ENCODE measurements around the gene GAP43. TPM values are rescaled to one million over a fixed set of nuclear protein-coding genes. Genes with fewer than 3 reads are reported as not detected.

The GAP43 gene, protein sequence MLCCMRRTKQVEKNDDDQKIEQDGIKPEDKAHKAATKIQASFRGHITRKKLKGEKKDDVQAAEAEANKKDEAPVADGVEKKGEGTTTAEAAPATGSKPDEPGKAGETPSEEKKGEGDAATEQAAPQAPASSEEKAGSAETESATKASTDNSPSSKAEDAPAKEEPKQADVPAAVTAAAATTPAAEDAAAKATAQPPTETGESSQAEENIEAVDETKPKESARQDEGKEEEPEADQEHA
- not detected for polyA plus RNA-seq (2012; ENCODE audit: insufficient read depth, insufficient read length)

DNA sequence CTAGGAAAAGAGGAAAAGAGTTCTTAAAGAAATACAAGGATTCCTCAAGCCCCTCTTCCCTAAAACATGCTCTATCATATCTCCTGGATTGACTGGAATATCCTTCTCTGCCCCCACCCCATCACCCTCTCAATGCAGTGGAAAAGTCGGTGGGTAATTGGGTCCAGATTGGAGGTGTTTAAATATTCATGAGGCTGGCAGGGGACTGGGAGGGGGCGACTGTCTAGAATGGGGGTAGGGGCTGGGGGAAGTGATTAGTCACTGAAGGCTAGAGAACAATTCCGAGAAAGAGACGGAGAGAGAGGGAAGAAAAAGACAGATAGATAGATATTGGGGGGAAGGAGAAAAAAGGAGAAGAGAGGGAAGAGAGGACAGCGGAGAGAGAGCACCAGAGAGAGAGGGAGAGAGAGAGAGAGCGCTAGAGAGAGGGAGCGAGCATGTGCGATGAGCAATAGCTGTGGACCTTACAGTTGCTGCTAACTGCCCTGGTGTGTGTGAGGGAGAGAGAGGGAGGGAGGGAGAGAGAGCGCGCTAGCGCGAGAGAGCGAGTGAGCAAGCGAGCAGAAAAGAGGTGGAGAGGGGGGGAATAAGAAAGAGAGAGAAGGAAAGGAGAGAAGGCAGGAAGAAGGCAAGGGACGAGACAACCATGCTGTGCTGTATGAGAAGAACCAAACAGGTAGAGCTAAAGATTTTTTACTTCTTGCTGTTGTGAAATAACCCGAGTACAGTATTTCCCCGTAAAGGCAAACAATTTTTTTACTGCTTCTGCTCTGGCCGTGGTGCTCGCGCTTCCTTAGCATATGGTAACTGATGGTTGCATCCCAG, at the start of gene GAP43:
GAP43 (plus strand) TSS at position 467 of the 825 bp plus-strand sequence; CDS start at position 647, 180 bp downstream.
- H3K4me3 ChIP-seq (ENCODE audit: low read length) = no peak within 1 kb of the TSS
- no peak for DNase-seq (ENCODE audit: low read depth, low spot score)

DNA sequence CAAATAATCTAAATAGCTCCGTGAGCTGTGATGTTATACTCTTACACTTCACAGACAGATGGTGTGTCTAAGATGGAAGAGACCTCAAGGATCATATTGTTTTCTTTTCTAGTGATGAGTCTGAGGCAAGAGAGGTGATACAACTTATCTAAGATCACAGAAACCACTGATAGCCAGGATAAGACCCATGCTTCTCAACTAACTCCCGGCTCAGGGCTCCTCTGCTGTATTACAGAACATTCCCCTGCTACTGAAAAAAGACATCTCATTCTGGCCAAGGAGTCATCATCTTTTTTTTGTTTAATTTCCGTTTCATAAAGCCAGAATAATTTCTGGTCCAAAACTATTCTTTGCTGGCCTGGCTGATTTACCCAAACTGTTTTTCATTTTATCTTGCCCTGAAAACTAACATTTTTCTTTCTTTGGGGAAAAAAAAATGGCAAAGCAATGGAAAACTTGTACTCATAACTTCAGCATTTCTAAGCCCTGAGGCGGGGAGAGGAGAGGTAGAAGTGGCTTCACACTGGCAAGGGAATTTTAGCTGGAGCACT, 46.9 kb upstream of the GAP43 start:
- no peak overlapping the region for H3K4me3 ChIP-seq (ENCODE audit: low read length)
- no peak for DNase-seq (ENCODE audit: low read depth, low spot score)

DNA sequence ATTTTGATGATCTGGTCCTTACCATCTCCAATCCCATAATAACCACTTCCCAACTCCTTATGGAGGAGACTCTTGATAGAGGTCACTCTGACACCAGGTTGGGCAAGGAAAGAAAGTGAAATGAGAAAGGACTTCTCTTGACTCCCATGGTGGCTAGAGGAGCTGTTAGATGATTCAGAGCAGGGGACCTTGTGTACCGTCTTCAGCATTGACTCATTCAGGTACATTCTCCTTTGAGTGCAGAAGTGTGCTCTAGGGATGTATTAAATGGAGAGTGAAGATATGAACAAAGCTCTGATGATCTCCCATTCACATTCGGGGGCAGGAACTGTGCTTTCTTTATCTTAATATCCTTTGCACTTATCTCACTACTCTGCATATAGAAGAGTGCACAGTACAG, 46.3 kb upstream of the GAP43 start:
- no peak overlapping the region for H3K4me3 ChIP-seq (ENCODE audit: low read length)
- DNase-seq (ENCODE audit: low read depth, low spot score) = no peak

DNA sequence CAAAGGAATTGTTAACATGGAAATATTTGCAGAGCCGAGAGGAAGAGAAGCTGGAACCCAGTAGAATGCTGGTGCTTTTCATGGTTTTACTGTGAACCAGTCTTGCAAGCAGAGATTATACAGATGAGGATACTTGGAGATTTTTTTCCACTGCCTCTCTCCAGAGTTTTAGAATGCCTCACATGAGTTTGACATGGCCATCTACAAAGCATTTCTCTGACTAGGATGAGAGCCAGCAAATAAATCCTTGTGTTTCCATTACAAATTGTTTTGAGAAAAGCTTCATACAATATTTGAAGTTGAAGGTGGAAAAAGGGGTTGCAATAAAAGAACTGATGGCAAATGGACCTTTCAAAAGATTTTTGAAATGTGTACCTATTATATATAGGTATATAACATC, 45.0 kb upstream of the GAP43 start:
- no peak overlapping the region for H3K4me3 ChIP-seq (ENCODE audit: low read length)
- no peak for DNase-seq (ENCODE audit: low read depth, low spot score)

DNA sequence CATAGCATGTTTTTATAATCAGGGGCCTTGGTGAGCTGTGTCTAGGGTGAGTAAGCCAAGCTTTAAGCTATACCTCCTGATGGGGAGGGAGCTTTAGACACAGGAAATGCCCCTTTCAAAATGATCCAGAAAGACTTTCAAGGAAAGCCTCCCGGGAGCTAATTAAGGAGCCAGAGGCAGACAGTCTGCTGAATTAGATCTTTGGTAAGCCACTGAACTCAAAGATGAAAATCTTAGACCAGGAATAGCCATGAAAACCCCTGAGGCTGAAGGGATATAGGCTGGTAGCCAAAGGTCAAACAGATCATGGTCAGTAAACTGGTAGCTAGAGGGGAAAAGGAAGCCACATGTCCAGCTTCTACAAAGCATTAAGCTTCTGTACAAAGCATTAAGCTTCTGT, 42.7 kb upstream of the GAP43 start:
- no peak for DNase-seq (ENCODE audit: low read depth, low spot score)
- H3K4me3 ChIP-seq (ENCODE audit: low read length) = no peak overlapping the region

DNA sequence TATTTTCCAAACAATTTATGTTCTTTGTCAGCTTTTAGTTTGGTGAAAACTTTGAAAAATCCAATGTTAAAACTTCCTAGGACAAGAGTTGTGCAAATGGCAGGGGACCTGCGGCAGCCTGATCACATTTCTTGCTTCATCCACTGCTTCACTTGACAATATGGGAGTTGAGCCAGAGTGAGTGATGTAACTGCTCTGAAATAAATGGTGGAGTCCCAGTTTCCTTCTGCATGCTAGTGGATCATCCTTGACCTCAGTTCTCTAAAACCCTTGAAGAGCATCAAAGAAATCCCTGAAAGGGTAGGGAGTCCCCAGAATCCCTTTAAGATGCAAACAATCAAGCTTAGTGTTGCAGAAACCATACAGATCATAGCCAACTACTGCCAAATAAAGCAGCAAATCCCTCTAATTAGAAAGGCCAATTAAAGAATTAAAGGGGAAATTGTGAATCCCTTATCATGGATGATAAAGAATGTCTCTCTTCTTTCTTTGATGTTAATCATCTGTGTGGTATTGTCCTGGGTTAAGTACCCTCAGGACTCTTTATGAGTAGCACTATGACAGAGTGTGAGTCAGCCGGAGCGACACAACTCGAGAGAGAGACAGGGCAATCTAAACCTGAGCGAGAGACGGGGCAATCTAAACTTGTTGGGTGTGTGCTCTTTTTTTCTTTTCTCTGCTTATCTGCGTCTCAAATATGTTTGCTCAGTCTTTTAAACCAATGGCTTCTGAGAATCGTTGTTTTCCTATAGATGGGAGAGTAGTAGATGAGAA, 41.8 kb upstream of the GAP43 start:
- no peak overlapping the region for H3K4me3 ChIP-seq (ENCODE audit: low read length)
- no peak for DNase-seq (ENCODE audit: low read depth, low spot score)

DNA sequence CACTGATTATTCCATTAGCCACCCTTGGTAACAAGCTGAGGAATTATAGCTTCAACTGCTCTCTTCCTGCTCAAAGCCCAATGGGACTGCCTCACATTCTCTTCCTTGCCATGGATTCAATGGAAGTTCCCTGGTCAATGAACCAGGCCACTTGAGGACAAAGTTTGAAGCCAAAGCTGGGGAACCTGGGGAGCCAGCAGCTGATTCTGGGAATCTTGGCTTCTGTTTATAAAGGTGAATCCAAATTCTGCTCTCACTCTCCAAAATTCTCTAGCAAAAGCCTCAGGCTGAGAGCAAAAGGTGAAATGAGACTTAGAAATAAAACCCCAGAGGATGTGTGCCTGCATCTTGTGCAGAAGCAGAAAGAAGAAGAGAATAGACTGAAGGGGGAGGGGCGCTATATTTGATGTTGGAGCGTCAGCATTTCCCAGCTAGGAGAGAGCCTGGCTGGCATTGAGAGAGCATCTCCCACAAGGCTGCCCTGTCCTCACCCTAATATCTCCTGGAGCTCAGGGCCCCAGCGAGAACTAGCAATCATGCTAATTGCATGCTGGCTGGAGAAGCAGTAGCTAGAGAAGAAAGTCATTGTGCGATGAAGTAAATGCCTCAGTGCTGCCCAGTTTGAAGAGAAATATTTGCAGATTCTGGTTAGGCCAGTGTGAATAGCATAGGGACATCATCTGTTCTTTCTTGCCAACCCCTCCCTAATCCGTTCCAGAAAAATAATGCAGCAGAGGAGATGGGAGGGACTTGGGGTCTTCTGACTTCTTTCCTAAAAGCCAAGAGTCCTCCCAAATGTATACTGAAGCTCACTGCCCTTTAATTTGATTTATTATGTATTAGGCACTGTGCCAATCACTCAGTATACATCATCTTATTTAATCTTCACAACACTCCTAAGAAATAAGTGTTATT, 34.9 kb upstream of the GAP43 start:
- no peak for DNase-seq (ENCODE audit: low read depth, low spot score)
- H3K4me3 ChIP-seq (ENCODE audit: low read length) = no peak overlapping the region

DNA sequence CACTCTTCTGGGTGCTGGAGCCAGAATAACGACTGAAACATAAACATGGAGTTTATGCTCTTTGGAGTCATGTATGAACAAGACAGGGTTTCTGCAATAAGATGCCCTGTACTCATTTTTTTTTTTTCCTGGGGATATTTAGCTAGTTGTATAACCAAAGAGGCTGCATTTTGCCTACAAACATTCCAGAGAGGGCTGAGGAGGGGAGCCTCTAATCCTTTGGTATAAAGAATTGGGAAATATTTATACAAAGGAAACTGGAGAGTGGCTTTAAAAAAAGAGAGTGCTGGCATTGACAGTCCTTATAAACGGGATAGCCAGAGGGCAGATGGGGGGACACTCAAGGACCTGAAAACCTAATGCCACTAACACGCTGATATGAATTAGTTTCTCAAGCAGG, 32.4 kb upstream of the GAP43 start:
- no peak overlapping the region for H3K4me3 ChIP-seq (ENCODE audit: low read length)
- DNase-seq (ENCODE audit: low read depth, low spot score) = no peak

DNA sequence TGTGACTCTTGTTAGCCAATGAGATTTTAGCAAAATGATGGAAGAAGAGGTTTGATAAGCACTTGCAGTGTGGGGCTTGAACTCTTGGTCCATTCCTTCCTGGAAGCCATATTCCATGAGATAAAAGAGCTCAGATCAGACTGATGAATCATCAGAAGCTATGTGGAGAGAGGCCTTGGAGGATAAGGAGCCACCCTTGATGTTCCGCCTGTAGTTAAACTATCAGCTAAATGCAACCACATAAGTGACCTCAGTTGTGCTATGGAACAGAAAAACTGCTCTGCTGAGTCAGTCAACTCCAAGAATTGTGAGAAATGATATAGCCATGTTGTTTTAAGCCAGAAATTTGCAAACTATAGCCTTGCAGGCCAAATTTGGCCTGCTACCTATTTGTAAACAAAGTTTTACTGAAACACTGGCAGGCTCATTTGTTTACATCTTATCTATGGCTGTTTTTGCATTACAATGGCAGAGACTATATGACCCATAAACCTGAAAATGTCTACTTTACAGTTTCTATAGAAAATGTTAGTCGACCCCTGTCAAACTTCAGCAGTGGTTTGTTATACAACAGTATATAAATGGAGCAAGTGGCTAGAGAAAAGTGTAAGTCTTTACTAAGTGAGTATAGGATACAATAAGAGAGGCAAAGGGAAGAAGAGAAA, 27.6 kb upstream of the GAP43 start:
- no peak for DNase-seq (ENCODE audit: low read depth, low spot score)
- no peak overlapping the region for H3K4me3 ChIP-seq (ENCODE audit: low read length)

DNA sequence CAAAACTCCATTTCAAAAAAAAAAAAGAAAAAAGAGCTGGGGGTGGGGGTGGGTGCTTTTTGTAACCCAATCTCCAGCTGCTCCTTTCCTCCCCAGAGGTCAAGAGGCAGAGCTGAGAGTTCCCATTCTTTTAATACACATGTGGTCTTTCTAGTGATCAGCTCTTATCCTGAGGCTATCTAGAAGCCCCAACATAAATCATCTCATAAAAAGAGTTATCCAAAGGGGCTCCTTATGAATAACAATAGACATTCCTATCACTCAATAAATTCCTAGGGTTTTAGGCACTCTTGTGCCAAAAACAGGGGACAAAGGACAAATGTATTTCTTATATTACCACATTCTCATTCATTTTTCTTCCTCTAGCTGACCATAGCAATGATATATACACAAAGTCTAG, 25.1 kb upstream of the GAP43 start:
- DNase-seq (ENCODE audit: low read depth, low spot score) = no peak
- no peak overlapping the region for H3K4me3 ChIP-seq (ENCODE audit: low read length)

DNA sequence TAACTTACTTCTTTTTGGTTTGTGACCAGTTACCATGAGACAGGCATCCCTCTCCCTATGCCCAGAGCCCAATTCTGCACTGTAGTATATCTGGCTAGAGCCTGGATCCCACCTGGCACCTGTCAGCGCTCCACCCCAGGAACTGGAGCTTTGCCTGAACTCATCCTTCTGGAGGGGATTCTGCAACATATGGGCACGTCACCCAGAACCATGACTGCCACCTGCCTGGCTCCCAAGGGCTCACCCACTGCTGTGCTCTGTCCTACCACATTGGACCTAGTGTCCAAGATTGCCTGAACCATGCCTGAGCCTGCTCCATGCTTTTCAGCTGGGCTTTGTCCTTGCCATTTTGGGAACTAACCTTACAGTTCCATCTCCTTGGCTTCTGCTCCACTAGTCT, 21.1 kb upstream of the GAP43 start:
- H3K4me3 ChIP-seq (ENCODE audit: low read length) = no peak overlapping the region
- no peak for DNase-seq (ENCODE audit: low read depth, low spot score)

DNA sequence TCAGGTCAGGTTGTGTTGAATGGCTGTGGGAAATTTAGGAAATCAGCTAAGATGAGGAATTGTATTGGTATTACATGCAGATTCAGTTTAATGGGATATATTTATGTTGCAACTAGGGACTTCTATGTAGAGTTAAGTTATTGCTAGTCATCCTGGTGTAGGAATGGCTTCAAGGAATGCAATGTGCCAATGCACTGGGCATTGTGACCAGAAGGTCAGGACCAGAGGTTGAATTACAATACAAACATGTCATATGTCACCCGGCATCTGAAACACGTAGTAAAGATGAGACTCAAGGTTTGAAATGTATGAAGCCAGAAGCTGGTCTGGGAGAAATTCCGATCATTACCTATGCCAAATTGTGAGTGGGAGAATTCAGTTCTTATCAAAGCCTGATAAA, 11.7 kb upstream of the GAP43 start:
- DNase-seq (ENCODE audit: low read depth, low spot score) = no peak
- no peak overlapping the region for H3K4me3 ChIP-seq (ENCODE audit: low read length)

DNA sequence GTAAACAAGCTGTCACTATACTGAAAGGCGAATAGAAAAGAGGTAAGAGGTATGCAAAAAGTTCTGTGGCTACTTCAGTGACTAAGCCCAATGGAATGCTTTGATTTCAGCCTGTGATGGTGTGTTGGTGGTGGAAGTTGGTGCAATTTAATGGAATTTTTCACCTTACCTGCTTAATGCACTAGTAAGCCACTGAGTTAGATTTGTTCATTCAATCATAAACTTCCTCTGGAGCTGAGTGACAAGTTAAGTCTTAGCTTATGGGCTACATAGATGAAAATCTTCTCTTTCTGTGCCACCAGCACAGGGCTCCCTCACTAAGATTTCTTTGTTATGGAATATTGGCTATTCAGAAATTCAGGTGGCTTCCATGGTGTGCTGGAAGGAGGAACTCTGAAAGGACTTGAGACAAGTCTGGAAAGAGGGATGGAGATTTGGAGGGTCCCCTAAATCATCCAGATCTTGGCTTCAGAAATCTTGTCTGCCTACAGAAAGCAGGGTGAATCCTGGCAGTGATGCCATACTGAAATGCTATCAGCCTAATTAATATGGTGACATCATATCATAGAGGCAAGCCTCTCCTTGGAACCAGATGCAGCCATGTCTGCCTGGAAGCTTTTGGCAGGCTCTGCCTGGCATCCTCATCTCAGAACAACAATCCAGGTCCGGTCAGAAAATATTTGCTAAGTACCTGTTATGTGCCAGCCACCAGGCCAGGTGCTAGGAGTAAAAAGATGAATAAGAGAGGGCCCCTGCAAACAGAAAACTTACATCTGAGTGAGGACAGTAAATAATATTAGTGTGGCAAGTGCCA, 8.1 kb upstream of the GAP43 start:
- DNase-seq (ENCODE audit: low read depth, low spot score) = no peak

DNA sequence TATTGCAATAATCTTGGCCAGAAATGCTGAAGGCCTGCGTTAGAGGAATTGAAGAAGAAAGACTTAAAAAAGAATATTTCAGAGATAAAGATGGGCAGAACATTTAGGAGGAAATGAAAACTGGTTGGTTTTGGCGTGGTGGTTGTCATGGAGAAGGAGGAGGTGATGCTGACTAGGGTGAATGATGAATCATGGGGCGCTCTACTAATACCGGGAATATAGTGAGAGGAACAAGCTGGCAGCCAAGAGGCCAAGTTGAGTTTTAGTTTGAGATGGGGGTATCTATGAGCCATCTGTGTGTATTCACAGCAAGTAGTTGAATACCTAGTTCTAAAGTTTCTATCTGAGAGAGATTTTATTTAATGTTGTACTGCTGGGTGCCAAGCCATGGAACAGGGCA, 6.8 kb upstream of the GAP43 start:
- no peak overlapping the region for H3K4me3 ChIP-seq (ENCODE audit: low read length)

More for the DNA sequence above, 8.1 kb upstream of the GAP43 start:
- no peak overlapping the region for H3K4me3 ChIP-seq (ENCODE audit: low read length)

DNA sequence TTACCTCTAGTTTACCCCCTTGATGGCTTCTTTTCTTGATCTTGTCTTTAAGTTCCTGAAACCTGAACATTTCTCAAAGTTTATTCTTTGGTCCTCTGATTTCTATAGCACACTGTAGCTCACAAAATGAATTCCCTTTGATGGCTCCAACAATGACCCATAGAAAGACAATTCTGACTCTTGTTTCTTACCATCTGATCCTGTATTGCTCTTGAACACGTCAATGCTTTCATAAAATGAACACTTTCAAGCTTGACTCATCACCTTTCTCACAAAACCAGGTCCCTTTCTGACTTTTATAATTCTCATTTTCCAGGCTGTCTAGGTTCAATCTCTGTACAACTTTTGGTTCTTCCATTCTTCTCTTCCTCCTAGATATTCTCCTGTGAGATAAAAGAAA, 5.7 kb upstream of the GAP43 start:
- DNase-seq (ENCODE audit: low read depth, low spot score) = no peak
- no peak overlapping the region for H3K4me3 ChIP-seq (ENCODE audit: low read length)

More for the DNA sequence above, 6.8 kb upstream of the GAP43 start:
- no peak for DNase-seq (ENCODE audit: low read depth, low spot score)

DNA sequence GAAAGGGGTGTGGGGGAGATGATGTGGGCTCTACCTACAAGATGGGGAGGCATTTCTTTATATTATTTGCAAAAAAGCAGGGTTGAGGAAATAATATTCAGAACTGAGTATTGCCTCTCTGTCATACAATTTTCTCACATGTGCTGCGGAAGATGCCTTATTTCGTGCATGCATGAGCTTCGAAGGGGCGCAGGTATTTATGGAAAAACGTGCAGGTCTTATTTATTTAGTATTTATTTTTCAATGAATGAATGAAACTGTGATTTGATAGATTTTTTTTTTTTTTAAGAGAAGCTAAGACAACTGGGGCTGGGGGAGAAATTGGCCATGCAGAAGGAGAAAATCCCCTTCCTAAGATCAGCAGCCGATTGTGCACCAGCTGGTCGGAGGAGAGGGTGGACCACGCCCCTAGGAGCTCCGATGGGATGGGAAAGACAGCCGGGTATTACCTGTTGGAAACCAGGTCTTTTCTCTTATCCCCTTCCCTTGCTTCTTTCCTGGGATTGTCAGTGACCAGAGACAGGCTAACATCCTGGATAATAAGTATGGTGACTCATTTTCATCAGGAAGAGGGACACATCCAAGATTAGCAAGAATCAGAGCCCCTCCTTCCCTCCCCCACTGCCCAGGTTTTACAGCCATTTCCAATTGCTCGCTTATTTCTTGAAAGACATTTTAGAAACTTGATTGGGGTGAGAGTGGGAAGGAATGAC, 875 bp downstream of the GAP43 start:
- DNase-seq (ENCODE audit: low read depth, low spot score) = no peak
- no peak overlapping the region for H3K4me3 ChIP-seq (ENCODE audit: low read length)

DNA sequence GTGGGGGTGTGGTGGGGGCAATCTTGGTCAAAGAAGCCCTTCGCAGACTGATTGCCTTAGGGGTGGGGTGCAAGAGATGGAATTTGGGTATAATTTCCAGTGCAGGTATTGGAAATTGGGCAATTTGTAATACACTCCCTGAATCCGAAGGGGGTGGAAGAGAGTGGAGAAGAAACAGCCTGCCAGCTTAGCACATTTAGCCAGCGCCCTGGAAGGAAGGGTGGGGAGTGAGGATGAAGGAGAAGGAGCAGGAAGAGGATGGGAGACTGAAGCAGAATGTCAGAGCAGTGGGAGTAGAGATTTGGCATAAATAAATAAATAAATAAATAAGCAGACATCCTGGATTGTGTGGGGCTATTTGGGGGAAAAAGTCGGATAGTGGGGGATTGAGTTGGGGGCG, 1.6 kb downstream of the GAP43 start:
- DNase-seq (ENCODE audit: low read depth, low spot score) = no peak
- H3K4me3 ChIP-seq (ENCODE audit: low read length) = no peak overlapping the region
